ENCODE measurements around the gene MYOZ2. TPM values are rescaled to one million over a fixed set of nuclear protein-coding genes. Genes with fewer than 3 reads are reported as not detected.
A peak's percentile ranks its signal among the peaks of the same experiment; 100 is the strongest.

MYOZ2 gene
- total RNA-seq, 6 experiments from 2014 or later: 0.28 to 0.71 (median 0.37) TPM

DNA sequence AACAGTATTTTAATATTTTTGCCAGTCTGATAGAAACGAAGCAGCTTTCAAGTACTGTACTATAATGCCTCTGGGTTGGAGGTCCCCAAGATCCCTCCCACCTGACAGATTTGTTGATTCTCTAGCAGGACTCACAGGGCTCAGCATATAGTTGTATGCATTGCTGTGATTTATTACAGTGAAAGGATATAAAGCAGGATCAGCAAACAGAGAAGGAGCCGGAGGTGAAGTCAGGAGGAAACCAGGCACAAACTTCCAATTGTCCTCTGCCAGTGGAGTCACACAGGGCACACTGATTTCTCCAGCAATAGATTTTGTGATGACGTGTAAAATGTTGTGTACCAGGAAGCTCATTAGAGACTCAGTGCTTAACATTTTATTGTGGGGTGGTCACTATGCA lies 95.9 kb downstream of the MYOZ2 start:
- peaks cover 65% of the 10 kb centered on the region for H3K36me3 Mint-ChIP-seq (ENCODE audit: low read depth)
- TF ChIP-seq, protein P1, sequence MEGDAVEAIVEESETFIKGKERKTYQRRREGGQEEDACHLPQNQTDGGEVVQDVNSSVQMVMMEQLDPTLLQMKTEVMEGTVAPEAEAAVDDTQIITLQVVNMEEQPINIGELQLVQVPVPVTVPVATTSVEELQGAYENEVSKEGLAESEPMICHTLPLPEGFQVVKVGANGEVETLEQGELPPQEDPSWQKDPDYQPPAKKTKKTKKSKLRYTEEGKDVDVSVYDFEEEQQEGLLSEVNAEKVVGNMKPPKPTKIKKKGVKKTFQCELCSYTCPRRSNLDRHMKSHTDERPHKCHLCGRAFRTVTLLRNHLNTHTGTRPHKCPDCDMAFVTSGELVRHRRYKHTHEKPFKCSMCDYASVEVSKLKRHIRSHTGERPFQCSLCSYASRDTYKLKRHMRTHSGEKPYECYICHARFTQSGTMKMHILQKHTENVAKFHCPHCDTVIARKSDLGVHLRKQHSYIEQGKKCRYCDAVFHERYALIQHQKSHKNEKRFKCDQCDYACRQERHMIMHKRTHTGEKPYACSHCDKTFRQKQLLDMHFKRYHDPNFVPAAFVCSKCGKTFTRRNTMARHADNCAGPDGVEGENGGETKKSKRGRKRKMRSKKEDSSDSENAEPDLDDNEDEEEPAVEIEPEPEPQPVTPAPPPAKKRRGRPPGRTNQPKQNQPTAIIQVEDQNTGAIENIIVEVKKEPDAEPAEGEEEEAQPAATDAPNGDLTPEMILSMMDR (IDR thresholded peaks at IDR 0.05): no peak
- peak overlapping the region; percentile 44 for H3K27ac Mint-ChIP-seq
- H3K27me3 Mint-ChIP-seq (ENCODE audit: insufficient read depth): peaks cover 17% of the 10 kb centered on the region
- peaks cover 81% of the 10 kb centered on the region for H3K4me1 Mint-ChIP-seq (ENCODE audit: low read depth)
- no peaks in the 10 kb centered on the region for H3K9me3 Mint-ChIP-seq
- DNase-seq: no peak
- H3K4me3 Mint-ChIP-seq: no peak overlapping the region

DNA sequence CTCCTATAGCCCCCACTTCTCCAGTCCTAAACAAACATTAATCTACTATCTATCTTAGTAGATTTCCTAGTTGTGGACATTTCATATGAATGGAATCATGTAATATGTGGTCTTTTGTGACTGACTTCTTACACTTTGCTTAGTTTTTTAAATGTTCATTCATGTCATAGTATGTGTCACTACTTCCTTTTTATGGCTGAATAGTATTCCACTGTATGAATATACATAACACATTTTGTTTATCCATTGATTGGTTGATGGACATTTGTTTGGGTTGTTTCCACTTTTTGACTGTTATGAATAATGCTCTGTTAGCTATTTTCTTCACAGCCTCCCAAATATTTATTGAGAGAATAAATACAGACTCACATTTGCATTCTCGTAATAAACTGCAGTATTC lies 96.7 kb downstream of the MYOZ2 start:
- Mint-ChIP-seq H3K27ac (0 out of 2 replicates have a peak overlapping the region, but pooled peaks have one; percentile 44), H3K27me3 (ENCODE audit: insufficient read depth) (peaks cover 15% of the 10 kb centered on the region), H3K4me3 (no peak overlapping the region), H3K9me3 (no peaks in the 10 kb centered on the region), H3K4me1 (ENCODE audit: low read depth) (peaks cover 79% of the 10 kb centered on the region), H3K36me3 (ENCODE audit: low read depth) (peaks cover 71% of the 10 kb centered on the region)
- TF ChIP-seq, protein P1 (IDR thresholded peaks at IDR 0.05): no peak
- DNase-seq: no peak

DNA sequence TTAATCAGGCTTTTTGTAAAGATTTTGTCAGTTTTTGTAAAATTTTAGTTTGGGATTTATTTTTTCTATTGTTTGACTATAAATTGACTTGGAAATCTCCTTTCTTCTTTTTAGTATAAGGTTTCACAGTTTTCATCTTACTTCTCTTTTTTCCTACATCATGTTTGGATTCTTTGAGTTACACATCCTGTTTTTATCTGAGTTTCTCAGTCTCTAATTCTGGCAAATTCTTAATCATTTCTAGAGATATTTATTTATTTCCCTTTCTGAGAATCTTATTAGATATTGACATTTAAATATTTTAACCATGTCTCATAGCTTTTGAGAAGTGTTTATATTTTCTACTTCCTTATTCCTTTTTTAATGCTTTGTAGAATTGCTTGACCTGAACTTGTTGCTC lies 97.6 kb downstream of the MYOZ2 start:
- peaks cover 11% of the 10 kb centered on the region for H3K27me3 Mint-ChIP-seq (ENCODE audit: insufficient read depth)
- H3K9me3 Mint-ChIP-seq: no peaks in the 10 kb centered on the region
- peak overlapping the region; percentile 53 for H3K4me3 Mint-ChIP-seq
- no peak for DNase-seq
- H3K36me3 Mint-ChIP-seq (ENCODE audit: low read depth): peaks cover 72% of the 10 kb centered on the region
- peaks cover 77% of the 10 kb centered on the region for H3K4me1 Mint-ChIP-seq (ENCODE audit: low read depth)
- H3K27ac Mint-ChIP-seq: peak overlapping the region; percentile 69
- TF ChIP-seq, protein P1 (IDR thresholded peaks at IDR 0.05): no peak

DNA sequence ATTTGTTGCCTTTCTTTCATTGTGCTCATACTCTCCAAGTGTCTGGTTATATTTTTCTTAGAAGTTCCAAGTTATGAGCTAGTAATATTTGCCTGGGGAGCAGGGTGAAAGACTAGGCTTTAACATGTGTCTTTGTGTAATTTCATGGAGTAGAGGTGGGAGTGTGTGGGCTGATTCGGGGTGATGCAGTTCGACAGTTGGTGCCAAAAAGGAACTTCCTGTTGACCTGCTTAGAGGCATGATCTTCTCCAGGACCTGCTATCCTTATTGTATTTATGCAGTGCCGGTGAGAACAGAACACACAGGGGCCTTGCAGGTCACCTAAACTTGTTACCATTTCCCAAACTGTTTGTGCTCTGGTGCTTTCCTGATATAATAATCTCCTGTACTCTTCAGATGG lies 98.1 kb downstream of the MYOZ2 start:
- peaks cover 7% of the 10 kb centered on the region; the same call in 1 of the 2 replicates for H3K27me3 Mint-ChIP-seq (ENCODE audit: insufficient read depth)
- peaks cover 72% of the 10 kb centered on the region for H3K36me3 Mint-ChIP-seq (ENCODE audit: low read depth)
- no peak for DNase-seq
- H3K4me3 Mint-ChIP-seq: peak overlapping the region; percentile 53
- TF ChIP-seq, protein P1 (IDR thresholded peaks at IDR 0.05): no peak
- H3K27ac Mint-ChIP-seq: peak overlapping the region; percentile 69
- peaks cover 75% of the 10 kb centered on the region for H3K4me1 Mint-ChIP-seq (ENCODE audit: low read depth)
- H3K9me3 Mint-ChIP-seq: no peaks in the 10 kb centered on the region

DNA sequence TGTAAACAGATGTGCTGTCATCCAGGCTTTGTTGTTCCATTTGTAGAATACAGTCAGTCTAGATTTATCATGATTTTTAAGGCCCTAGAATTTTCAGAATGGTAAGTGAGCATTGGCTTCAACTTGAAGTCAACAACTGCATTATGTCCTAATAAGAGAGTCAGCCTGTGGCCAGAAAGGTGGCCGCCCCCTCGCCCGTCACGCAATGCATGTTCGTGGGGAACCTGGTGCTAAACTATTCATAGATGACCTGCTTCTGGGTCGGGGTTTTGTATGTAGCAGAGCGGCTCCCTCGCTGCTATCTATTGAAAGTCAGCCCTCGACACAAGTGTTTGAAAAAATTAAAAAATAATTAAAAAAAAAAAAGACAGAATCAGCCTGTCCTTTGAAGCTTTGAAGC lies 101.6 kb downstream of the MYOZ2 start:
- peaks cover 77% of the 10 kb centered on the region for H3K4me1 Mint-ChIP-seq (ENCODE audit: low read depth)
- peak overlapping the region; percentile 39 for H3K27ac Mint-ChIP-seq
- no peaks in the 10 kb centered on the region for H3K9me3 Mint-ChIP-seq
- H3K4me3 Mint-ChIP-seq: no peak overlapping the region
- peaks cover 71% of the 10 kb centered on the region for H3K36me3 Mint-ChIP-seq (ENCODE audit: low read depth)
- H3K27me3 Mint-ChIP-seq (ENCODE audit: insufficient read depth): peaks cover 2% of the 10 kb centered on the region; the same call in 1 of the 2 replicates
- TF ChIP-seq, protein P1 (IDR thresholded peaks at IDR 0.05): no peak
- DNase-seq: no peak

Other genes starting within 250 kb of the MYOZ2 start
- gene SYNPO2, start 247.0 kb upstream of the MYOZ2 start, total RNA-seq (2021; fragmentation: NEBNext Ultra II Directional; extraction: Animal tissue kit (Norgen Biotek cat#: 25700)): 10 to 100 TPM; 11.6 to 36.7 (median 12.0) TPM
- 100 to 1,000 TPM; 113 to 187 (median 120) TPM for gene USP53, start 76.9 kb downstream of the MYOZ2 start, total RNA-seq (2021; fragmentation: NEBNext Ultra II Directional; extraction: Animal tissue kit (Norgen Biotek cat#: 25700))
- not detected for gene FABP2, start 186.3 kb downstream of the MYOZ2 start, total RNA-seq (2021; fragmentation: NEBNext Ultra II Directional; extraction: Animal tissue kit (Norgen Biotek cat#: 25700))

Measured in HFFc6 (cell line).